ENCODE data around the gene EXOC6B. TPM values are rescaled to one million over a fixed set of nuclear protein-coding genes. Genes with fewer than 3 reads are reported as not detected.
"Not testable (repeated sequence)": the region's sequence is repeated elsewhere in the genome, so short reads cannot be mapped to it uniquely, and the experiment has no call there.

EXOC6B gene
- total and polyA plus RNA-seq, 5 donors = 17.5 to 127 (median 117) TPM

- no peak overlapping the region for H3K27ac ChIP-seq (ENCODE audit: low read length)
- intact Hi-C loops (cut with DNase I) = no loop called here
- H3K27me3 ChIP-seq (ENCODE audit: control insufficient read depth, insufficient read depth) = no peaks in the 10 kb centered on the region
- ATAC-seq = no peak
- no peak overlapping the region for H3K4me3 ChIP-seq (ENCODE audit: low read length)
- no peaks in the 10 kb centered on the region for H3K4me1 ChIP-seq (ENCODE audit: control insufficient read depth, insufficient read depth, low read length)
- no peak for DNase-seq
- no peaks in the 10 kb centered on the region for H3K9me3 ChIP-seq (ENCODE audit: control insufficient read depth, low read length)
These were observed 281.3 kb downstream of the EXOC6B start for GRCh38 chr2:72544554-72544953.

GRCh38 chr2:72543497-72544216, 282.2 kb downstream of the EXOC6B start:
- intact Hi-C loops (cut with DNase I) = no loop called here
- Histone ChIP-seq H3K27me3 (ENCODE audit: control insufficient read depth, insufficient read depth) (no peaks in the 10 kb centered on the region), H3K4me1 (ENCODE audit: control insufficient read depth, insufficient read depth, low read length) (no peaks in the 10 kb centered on the region), H3K4me3 (ENCODE audit: low read length) (no peak overlapping the region), H3K27ac (ENCODE audit: low read length) (no peak overlapping the region), H3K9me3 (ENCODE audit: control insufficient read depth, low read length) (no peaks in the 10 kb centered on the region)
- ATAC-seq (no peak), DNase-seq (no peak)
- WGBS = 57% methylated on average over 3 of the region's 3 CpGs

- no peaks in the 10 kb centered on the region for H3K9me3 ChIP-seq (ENCODE audit: control insufficient read depth, low read length)
- ATAC-seq (no peak), DNase-seq (no peak)
- WGBS = 42% methylated on average over 2 of the region's 2 CpGs
- H3K27ac ChIP-seq (ENCODE audit: low read length) = no peak overlapping the region
- H3K27me3 ChIP-seq (ENCODE audit: control insufficient read depth, insufficient read depth) = no peaks in the 10 kb centered on the region
- H3K4me3 ChIP-seq (ENCODE audit: low read length) = no peak overlapping the region
- intact Hi-C loops (cut with DNase I) = no loop called here
- no peaks in the 10 kb centered on the region for H3K4me1 ChIP-seq (ENCODE audit: control insufficient read depth, insufficient read depth, low read length)
These were observed 286.7 kb downstream of the EXOC6B start for GRCh38 chr2:72539071-72539552.

- no peak for DNase-seq
- no peaks in the 10 kb centered on the region for H3K9me3 ChIP-seq (ENCODE audit: control insufficient read depth, low read length)
- WGBS = 92% methylated on average over 2 of the region's 2 CpGs
- ATAC-seq = no peak
- H3K4me3 ChIP-seq (ENCODE audit: low read length) = no peak overlapping the region
- H3K27ac ChIP-seq (ENCODE audit: low read length) = no peak overlapping the region
- no peaks in the 10 kb centered on the region for H3K4me1 ChIP-seq (ENCODE audit: control insufficient read depth, insufficient read depth, low read length)
- no peaks in the 10 kb centered on the region for H3K27me3 ChIP-seq (ENCODE audit: control insufficient read depth, insufficient read depth)
- intact Hi-C loops (cut with DNase I) = no loop called here
These were observed 287.3 kb downstream of the EXOC6B start for GRCh38 chr2:72538486-72538885.

GRCh38 chr2:72535586-72535985, 290.2 kb downstream of the EXOC6B start:
- WGBS = 97% methylated on average over 8 of the region's 8 CpGs
- H3K27ac ChIP-seq (ENCODE audit: low read length); H3K27me3 ChIP-seq (ENCODE audit: control insufficient read depth, insufficient read depth); ATAC-seq; H3K4me1 ChIP-seq (ENCODE audit: control insufficient read depth, insufficient read depth, low read length); H3K4me3 ChIP-seq (ENCODE audit: low read length); H3K9me3 ChIP-seq (ENCODE audit: control insufficient read depth, low read length); intact Hi-C loops (cut with DNase I): not testable (repeated sequence)
- DNase-seq = peak in 1 of 3 donors; percentile 18

- Histone ChIP-seq H3K4me1 (ENCODE audit: control insufficient read depth, insufficient read depth, low read length) (no peaks in the 10 kb centered on the region), H3K4me3 (ENCODE audit: low read length) (no peak overlapping the region), H3K27me3 (ENCODE audit: control insufficient read depth, insufficient read depth) (no peaks in the 10 kb centered on the region), H3K9me3 (ENCODE audit: control insufficient read depth, low read length) (no peaks in the 10 kb centered on the region), H3K27ac (ENCODE audit: low read length) (no peak overlapping the region)
- intact Hi-C loops (cut with DNase I) = no loop called here
- WGBS = 96% methylated on average over 1 of the region's 1 CpG
- no peak for DNase-seq
- no peak for ATAC-seq
These were observed 292.1 kb downstream of the EXOC6B start for GRCh38 chr2:72533765-72534164.

GRCh38 chr2:72527424-72527823, 298.4 kb downstream of the EXOC6B start:
- no peak for DNase-seq
- Histone ChIP-seq H3K27ac (ENCODE audit: low read length) (no peak overlapping the region), H3K27me3 (ENCODE audit: control insufficient read depth, insufficient read depth) (no peaks in the 10 kb centered on the region), H3K4me3 (ENCODE audit: low read length) (no peak overlapping the region), H3K9me3 (ENCODE audit: control insufficient read depth, low read length) (no peaks in the 10 kb centered on the region), H3K4me1 (ENCODE audit: control insufficient read depth, insufficient read depth, low read length) (no peaks in the 10 kb centered on the region)
- 90% methylated on average over 1 of the region's 1 CpG for WGBS
- intact Hi-C loops (cut with DNase I) = no loop called here
- no peak for ATAC-seq

GRCh38 chr2:72526623-72527022, 299.2 kb downstream of the EXOC6B start:
- no peak overlapping the region for H3K27ac ChIP-seq (ENCODE audit: low read length)
- H3K9me3 ChIP-seq (ENCODE audit: control insufficient read depth, low read length) = no peaks in the 10 kb centered on the region
- intact Hi-C loops (cut with DNase I) = no loop called here
- H3K4me1 ChIP-seq (ENCODE audit: control insufficient read depth, insufficient read depth, low read length) = no peaks in the 10 kb centered on the region
- H3K4me3 ChIP-seq (ENCODE audit: low read length) = no peak overlapping the region
- no peak for ATAC-seq
- 80% methylated on average over 1 of the region's 1 CpG for WGBS
- no peaks in the 10 kb centered on the region for H3K27me3 ChIP-seq (ENCODE audit: control insufficient read depth, insufficient read depth)
- DNase-seq = no peak

GRCh38 chr2:72524071-72524470, 301.8 kb downstream of the EXOC6B start:
- no peak for DNase-seq
- Histone ChIP-seq H3K9me3 (ENCODE audit: control insufficient read depth, low read length) (no peaks in the 10 kb centered on the region), H3K27ac (ENCODE audit: low read length) (no peak overlapping the region), H3K4me3 (ENCODE audit: low read length) (no peak overlapping the region), H3K4me1 (ENCODE audit: control insufficient read depth, insufficient read depth, low read length) (no peaks in the 10 kb centered on the region), H3K27me3 (ENCODE audit: control insufficient read depth, insufficient read depth) (no peaks in the 10 kb centered on the region)
- ATAC-seq = no peak
- WGBS = 98% methylated on average over 2 of the region's 2 CpGs
- intact Hi-C loops (cut with DNase I) = no loop called here

GRCh38 chr2:72515696-72516095, 310.1 kb downstream of the EXOC6B start:
- 74% methylated on average over 3 of the region's 3 CpGs for WGBS
- DNase-seq (no peak), ATAC-seq (peak in 1 of 2 donors; percentile 51)
- H3K9me3 ChIP-seq (ENCODE audit: control insufficient read depth, low read length) = no peaks in the 10 kb centered on the region
- no peaks in the 10 kb centered on the region for H3K4me1 ChIP-seq (ENCODE audit: control insufficient read depth, insufficient read depth, low read length)
- H3K4me3 ChIP-seq (ENCODE audit: low read length) = no peak overlapping the region
- no peaks in the 10 kb centered on the region for H3K27me3 ChIP-seq (ENCODE audit: control insufficient read depth, insufficient read depth)
- no peak overlapping the region for H3K27ac ChIP-seq (ENCODE audit: low read length)
- intact Hi-C loops (cut with DNase I) = no loop called here

- ATAC-seq (no peak), DNase-seq (no peak)
- H3K27me3 ChIP-seq (ENCODE audit: control insufficient read depth, insufficient read depth) = no peaks in the 10 kb centered on the region
- H3K4me1 ChIP-seq (ENCODE audit: control insufficient read depth, insufficient read depth, low read length) = no peaks in the 10 kb centered on the region
- H3K27ac ChIP-seq (ENCODE audit: low read length) = no peak overlapping the region
- intact Hi-C loops (cut with DNase I) = no loop called here
- no peaks in the 10 kb centered on the region for H3K9me3 ChIP-seq (ENCODE audit: control insufficient read depth, low read length)
- WGBS = 97% methylated on average over 3 of the region's 3 CpGs
- no peak overlapping the region for H3K4me3 ChIP-seq (ENCODE audit: low read length)
These were observed 312.8 kb downstream of the EXOC6B start for GRCh38 chr2:72513011-72513410.

- no peak for DNase-seq
- Histone ChIP-seq H3K27me3 (ENCODE audit: control insufficient read depth, insufficient read depth) (no peaks in the 10 kb centered on the region), H3K9me3 (ENCODE audit: control insufficient read depth, low read length) (no peaks in the 10 kb centered on the region), H3K27ac (ENCODE audit: low read length) (no peak overlapping the region), H3K4me3 (ENCODE audit: low read length) (no peak overlapping the region), H3K4me1 (ENCODE audit: control insufficient read depth, insufficient read depth, low read length) (no peaks in the 10 kb centered on the region)
- intact Hi-C loops (cut with DNase I) = no loop called here
- no peak for ATAC-seq
- 96% methylated on average over 1 of the region's 1 CpG for WGBS
These were observed 313.5 kb downstream of the EXOC6B start for GRCh38 chr2:72512376-72512775.
